ENCODE measurements around the gene ALDH6A1. TPM values are rescaled to one million over a fixed set of nuclear protein-coding genes. Genes with fewer than 3 reads are reported as not detected.

ALDH6A1 gene
- total RNA-seq, 1 donor from 2014 or later, result 25.6 TPM

DNA sequence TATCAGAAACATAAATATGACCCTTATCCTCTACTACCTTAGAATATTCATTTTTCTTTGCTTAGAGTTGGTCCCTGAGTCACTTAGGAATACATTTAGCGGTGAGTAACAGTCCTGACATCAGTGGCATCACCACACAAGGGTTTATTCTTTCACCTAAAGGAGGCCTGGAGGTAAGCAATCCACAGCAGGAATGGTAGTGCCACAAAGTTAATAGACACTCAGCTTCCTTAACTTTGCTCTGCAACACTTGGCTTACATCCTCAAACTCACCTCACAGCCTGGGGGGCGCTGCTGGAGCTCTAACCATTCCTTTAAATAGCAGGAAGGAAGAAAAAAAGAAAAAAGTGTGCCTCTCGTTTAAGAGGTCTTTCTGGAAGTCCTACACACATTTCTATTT, 36.0 kb downstream of the ALDH6A1 start:
- Mint-ChIP-seq H3K4me1 (ENCODE audit: unreplicated experiment) (no peaks in the 10 kb centered on the region), H3K27ac (ENCODE audit: unreplicated experiment) (no peak overlapping the region), H3K4me3 (ENCODE audit: unreplicated experiment) (no peak overlapping the region)

GRCh38 chr14:74045522-74045921, 38.7 kb downstream of the ALDH6A1 start:
- no peaks in the 10 kb centered on the region for H3K27me3 Mint-ChIP-seq (ENCODE audit: unreplicated experiment)
- no peaks in the 10 kb centered on the region for H3K9me3 Mint-ChIP-seq (ENCODE audit: unreplicated experiment)
- H3K36me3 Mint-ChIP-seq (ENCODE audit: unreplicated experiment), result peaks cover 11% of the 10 kb centered on the region
- H3K4me1 Mint-ChIP-seq (ENCODE audit: unreplicated experiment), result no peaks in the 10 kb centered on the region
- no peak for DNase-seq (ENCODE audit: extremely low spot score, unreplicated experiment)
- no peak for TF ChIP-seq CTCF (IDR thresholded peaks at IDR 0.05)
- no peak overlapping the region for H3K4me3 Mint-ChIP-seq (ENCODE audit: unreplicated experiment)
- no peak overlapping the region for H3K27ac Mint-ChIP-seq (ENCODE audit: unreplicated experiment)

More for the DNA sequence above, 36.0 kb downstream of the ALDH6A1 start:
- Mint-ChIP-seq H3K27me3 (ENCODE audit: unreplicated experiment) (no peaks in the 10 kb centered on the region), H3K36me3 (ENCODE audit: unreplicated experiment) (peaks cover 11% of the 10 kb centered on the region), H3K9me3 (ENCODE audit: unreplicated experiment) (no peaks in the 10 kb centered on the region)
- peak; percentile 36 for DNase-seq (ENCODE audit: extremely low spot score, unreplicated experiment)
- TF ChIP-seq CTCF (IDR thresholded peaks at IDR 0.05), result no peak

DNA sequence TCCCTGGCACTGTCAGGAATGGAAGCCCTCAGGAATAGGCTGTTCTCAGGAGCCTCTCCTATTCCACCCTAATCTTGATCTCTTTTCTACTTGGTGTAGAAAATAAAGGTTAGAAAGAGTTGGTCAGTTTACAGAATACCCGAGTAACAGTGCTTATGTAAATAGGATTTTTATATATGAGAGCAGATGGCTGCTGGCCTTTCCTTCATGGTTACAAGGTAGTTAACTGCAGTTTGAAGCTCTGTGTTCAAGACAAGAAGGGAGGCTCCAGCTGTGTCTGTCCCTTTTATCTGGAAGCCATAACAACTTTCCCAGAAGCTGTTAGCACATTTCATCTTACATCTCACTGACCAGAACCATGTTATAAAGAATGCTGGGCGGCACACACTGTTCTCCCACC, 42.0 kb downstream of the ALDH6A1 start:
- Mint-ChIP-seq H3K27ac (ENCODE audit: unreplicated experiment) (no peak overlapping the region), H3K4me3 (ENCODE audit: unreplicated experiment) (no peak overlapping the region), H3K27me3 (ENCODE audit: unreplicated experiment) (no peaks in the 10 kb centered on the region), H3K36me3 (ENCODE audit: unreplicated experiment) (peaks cover 8% of the 10 kb centered on the region), H3K9me3 (ENCODE audit: unreplicated experiment) (no peaks in the 10 kb centered on the region), H3K4me1 (ENCODE audit: unreplicated experiment) (no peaks in the 10 kb centered on the region)
- no peak for TF ChIP-seq CTCF (IDR thresholded peaks at IDR 0.05)
- no peak for DNase-seq (ENCODE audit: extremely low spot score, unreplicated experiment)

DNA sequence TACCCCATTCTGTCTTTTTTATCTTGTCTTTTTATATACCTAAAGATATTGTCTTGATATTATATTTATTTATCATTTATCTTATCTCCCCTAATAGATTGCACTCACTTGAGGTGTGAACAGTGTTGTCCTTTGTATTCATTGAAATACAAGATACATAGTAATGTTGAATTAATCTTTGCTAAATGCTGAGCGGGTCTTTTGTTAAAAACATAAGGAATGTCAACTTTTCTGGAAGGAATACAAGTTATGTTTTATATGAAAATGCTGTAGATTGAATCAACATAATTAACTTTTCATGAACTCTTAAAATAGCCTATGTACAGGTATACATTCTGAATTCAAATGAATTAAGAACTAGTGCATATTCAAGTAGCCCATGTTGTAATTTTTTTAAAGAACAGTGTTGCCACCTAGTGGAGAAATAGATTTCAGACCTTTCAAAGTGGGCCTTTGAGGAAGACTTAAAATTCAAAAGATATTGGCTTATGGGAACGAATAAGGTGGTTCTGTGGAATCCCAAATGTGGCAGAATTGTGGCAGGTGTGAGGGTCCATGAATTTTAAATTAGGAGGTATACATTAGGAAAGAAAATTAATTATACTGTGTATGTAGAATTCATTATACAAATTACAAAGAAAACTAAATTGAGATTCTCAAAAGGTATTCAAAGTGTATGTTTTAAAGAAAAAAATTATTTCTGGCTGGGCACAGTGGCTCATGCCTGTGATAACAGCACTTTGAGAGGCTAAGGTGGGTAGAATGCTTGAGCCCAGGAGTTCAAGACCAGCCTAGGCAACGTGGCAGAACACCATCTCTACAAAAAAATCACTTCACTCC, 46.0 kb downstream of the ALDH6A1 start:
- H3K9me3 Mint-ChIP-seq (ENCODE audit: unreplicated experiment), result no peaks in the 10 kb centered on the region
- H3K36me3 Mint-ChIP-seq (ENCODE audit: unreplicated experiment), result peaks cover 7% of the 10 kb centered on the region
- no peaks in the 10 kb centered on the region for H3K27me3 Mint-ChIP-seq (ENCODE audit: unreplicated experiment)
- peak; percentile 75 for TF ChIP-seq CTCF (IDR thresholded peaks at IDR 0.05)
- no peak overlapping the region for H3K27ac Mint-ChIP-seq (ENCODE audit: unreplicated experiment)
- no peak for DNase-seq (ENCODE audit: extremely low spot score, unreplicated experiment)
- no peak overlapping the region for H3K4me3 Mint-ChIP-seq (ENCODE audit: unreplicated experiment)
- H3K4me1 Mint-ChIP-seq (ENCODE audit: unreplicated experiment), result no peaks in the 10 kb centered on the region

GRCh38 chr14:74035556-74035955, 48.7 kb downstream of the ALDH6A1 start:
- no peak for TF ChIP-seq CTCF (IDR thresholded peaks at IDR 0.05)
- H3K36me3 Mint-ChIP-seq (ENCODE audit: unreplicated experiment), result peaks cover 9% of the 10 kb centered on the region
- H3K27ac Mint-ChIP-seq (ENCODE audit: unreplicated experiment), result no peak overlapping the region
- H3K27me3 Mint-ChIP-seq (ENCODE audit: unreplicated experiment), result no peaks in the 10 kb centered on the region
- H3K4me1 Mint-ChIP-seq (ENCODE audit: unreplicated experiment), result no peaks in the 10 kb centered on the region
- H3K9me3 Mint-ChIP-seq (ENCODE audit: unreplicated experiment), result no peaks in the 10 kb centered on the region
- H3K4me3 Mint-ChIP-seq (ENCODE audit: unreplicated experiment), result no peak overlapping the region
- DNase-seq (ENCODE audit: extremely low spot score, unreplicated experiment), result no peak

Measured in osteocyte (in vitro differentiated cells).